ENCODE measurements around the gene GATAD2A.

Gene GATAD2A

DNA sequence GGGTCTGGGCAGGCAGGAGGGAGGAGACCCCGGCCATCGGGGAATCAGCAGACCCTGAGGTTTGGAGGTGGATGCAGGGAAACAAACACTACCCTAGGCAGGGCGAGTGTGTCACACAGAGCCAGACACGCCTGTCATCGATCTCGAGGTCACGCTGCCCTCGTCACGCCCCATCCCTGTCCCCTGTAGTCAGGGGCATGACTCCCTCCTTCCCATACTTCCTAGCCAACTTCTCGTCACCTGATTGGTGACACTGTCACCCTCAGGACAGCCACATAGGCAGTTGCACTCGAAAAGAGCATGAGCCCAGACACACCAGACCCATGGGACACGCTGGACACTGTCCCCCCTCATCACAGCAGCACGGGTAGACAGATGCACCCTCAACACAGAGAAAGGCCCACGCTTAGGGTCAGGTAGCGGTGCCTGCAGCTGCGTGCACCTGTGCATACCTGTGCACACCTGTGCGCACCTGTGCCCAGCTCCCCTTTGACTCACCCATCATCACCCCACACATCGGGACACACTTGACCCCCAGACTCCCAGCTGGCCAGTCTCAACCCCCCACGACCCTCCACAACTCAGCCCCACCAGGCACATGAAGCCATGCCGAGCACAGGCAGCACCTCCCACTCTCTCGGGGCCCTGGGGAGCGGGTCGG, 144.5 kb downstream of the GATAD2A start:
- no peak for DNase-seq

DNA sequence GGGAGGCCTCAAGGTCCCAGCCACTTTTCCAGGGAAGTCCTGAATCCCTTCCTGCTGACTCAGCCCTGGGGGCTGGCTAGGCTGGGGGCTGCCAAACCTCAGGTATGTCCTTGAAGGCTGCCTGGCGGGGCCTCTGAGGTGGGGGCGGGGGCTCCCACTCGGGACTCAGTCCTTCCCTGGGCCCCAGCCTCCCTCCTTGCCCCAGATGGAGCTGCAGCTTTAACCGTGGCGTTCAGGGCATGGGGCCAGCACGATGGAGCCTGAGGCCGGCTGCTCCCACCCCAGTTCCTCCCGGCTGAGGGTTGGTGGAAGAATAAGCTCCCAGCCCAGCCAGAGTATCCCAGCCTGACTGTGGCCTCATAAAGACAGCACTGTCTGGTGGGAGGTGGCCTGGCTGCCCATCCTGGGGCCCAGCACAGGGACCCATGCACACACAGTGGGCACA, 145.0 kb downstream of the GATAD2A start:
- DNase-seq: no peak

DNA sequence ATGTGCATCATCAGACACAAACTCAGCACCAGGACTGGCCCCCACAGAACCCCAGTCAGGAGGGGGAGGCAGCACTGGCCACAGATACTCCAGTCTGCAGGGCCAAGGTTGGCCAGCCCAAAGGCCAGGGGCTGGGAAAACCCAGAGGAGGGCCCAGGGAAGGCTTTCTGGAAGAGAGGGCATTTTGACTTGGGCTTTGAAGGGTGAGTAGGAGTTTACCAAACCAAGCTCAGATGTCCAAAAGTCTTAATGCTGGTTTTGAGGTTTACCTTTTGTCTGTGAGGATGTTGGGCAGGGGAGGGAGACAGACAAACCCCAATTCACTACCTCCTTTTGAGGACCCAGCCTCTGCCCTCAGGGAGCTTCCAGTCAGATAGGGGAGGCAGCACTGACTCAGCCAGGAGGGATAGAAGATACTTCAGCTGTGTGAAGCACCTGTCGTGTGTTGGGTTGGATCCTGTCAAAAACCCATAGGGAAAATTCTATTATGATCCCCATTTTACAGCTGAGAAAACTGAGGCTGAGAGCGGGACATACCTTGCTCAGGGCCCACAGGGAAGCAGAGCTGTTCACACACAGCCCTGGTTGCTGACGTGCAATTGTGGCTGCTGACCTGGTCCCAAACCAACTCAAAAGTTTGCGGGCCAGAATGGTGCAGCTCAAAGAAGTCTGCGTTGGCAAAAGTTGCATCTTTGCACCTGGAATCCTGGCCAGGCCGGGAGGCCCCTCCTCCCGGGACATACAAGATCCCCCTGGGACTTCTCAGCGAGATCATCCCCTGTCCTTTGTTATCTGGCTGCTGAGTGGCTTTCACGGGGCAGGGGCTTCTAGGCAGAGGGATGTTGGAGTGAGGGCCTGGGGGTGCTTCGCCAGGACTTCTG, 145.7 kb downstream of the GATAD2A start:
- DNase-seq: no peak

DNA sequence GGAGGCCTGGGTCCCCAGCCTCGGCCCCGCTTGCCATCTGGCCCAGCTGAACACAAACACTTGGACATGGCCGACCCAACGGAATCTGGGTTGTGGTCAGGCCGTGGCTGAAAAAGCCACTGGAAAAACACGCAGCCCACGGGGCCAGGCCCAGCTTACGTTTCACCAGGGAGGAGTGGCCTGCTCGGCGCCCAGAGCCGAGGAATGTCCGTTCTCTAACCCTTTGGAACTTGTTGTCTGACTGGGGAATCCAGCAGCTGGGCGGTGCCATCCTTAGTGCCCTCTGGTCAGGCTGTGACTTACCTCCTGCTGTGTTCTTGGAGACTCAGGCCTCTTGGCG, 146.3 kb downstream of the GATAD2A start:
- DNase-seq: no peak

DNA sequence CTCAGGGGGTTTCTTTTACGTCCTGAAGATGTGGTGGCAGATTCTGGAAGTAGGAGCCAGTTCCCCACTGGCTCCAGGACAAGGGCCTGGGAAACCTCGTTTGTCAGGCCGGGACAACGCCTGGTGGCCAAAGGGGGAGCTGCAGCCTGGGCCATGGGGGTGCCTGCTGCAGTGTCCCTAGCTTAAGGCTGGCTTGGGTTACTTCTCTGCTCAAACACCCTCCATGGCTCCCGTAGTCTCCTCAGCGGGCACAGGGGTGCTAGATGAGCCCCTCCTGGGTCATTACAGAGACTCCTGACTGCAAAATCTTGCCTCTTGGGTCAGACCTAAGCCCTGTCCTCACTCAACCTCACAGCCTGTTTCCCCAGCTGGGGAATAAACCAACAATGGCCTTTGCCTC, 147.3 kb downstream of the GATAD2A start:
- DNase-seq: no peak

DNA sequence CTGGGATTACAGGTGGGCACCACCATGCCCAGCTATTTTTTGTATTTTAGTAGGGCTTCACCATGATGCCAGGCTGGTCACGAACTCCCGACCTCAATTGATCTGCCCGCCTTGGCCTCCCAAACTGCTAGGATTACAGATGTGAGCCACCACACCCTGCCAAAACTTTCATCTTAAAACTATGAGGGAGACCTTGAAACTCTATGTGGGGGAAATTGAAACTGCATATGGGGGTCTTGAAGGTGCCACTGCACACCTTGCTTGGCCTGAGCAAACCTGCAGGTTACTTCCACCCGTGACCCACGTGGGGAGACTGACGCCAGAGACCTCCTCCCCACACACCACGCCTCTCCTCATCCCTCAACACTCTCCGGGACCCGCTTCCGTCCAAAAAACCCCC, 148.2 kb downstream of the GATAD2A start:
- no peak for DNase-seq

DNA sequence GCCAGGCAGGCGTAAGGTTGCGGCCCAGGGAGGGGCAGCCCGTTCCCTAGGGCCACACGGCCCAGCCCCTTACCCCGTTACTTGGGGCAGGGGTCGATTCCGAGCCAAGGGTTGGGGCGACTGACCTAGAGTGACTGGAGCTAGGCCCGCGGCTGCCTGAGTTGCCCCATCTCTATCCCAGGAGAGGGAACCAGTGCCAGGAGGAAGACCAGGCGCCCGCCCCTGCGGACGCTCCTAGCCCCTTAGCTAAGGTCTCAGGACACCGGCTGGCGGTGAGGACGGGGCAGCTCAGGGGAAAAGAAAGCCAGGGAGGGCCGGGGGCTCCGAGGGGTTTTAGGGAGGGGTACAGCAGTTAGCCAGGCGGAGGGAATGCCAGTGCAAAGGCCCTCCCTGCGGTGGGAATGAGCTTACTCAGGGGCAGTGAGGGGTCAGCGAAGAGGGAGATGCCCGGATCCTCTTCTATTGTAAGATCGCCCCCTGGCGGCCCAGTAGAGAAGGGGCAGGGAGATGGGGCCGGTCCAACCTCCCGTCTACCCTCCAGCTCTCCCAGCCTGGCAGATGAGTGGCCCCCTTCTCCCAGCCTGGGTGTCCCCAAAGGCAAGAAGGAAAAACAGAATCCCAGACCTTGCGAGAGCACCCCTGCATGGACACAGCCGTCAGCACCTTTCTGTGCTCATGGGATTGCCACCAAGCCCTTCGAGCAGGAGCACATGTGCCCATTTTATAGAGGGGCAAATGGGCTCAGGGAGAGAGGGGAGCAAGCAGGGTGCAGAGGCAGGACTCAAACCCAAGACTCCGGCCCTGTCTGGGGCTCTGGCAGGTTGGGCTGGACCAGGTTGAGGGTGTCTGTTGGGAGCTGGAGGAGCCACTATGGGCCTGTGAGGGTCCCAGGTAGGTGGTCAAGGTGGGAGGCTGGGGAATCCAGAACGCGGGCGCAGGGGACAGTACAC, 148.9 kb downstream of the GATAD2A start:
- DNase-seq: peak; percentile 42

DNA sequence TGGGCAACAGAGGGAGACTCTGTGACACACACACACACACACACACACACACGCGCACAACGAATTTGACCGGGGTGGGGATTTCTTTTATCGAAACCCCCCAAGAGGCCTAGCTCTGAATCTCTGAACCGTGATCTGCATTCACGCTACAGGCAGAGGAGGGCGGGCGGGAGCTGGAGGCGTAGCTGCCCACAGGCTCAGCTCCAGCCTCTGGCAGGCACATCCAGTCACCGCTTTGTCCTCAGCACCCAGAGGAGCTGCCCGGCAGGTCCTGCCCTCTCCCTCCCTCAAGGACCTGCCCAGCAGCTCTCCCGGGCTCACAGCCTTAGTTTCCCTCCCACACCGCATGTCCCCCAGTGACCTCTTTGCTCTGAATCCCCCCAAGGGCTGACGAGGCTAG, 152.6 kb downstream of the GATAD2A start:
- DNase-seq: no peak

All from CD4-positive, alpha-beta T cell treated with Interleukin-15 for 1 hour (primary cell).